Neural progenitor cell (in vitro differentiated cells): ENCODE results near the gene ADRA2B. TPM values are rescaled to one million over a fixed set of nuclear protein-coding genes. Genes with fewer than 3 reads are reported as not detected.

ENCODE experiments used
- DNase-seq: peaks from one replicate; pipeline ENCODE4 v3.0.0-alpha.2; 2016; ENCODE audit warnings: low spot score
- H2AFZ ChIP-seq: fragments of 200-600 bp; sonication (generic); replicated peaks from 2 replicates; pipeline ENCODE4 v1.6.1; 2016; ENCODE audit warnings: antibody characterized with exemption
- H3F3A ChIP-seq: fragments of 200-600 bp; sonication (generic); 2 replicates; pipeline ENCODE4 v1.6.1; 2016; ENCODE audit warnings: antibody characterized with exemption, low read depth
- H3K27ac ChIP-seq: fragments of 200-600 bp; sonication (generic); 2 replicates; pipeline ENCODE4 v1.5.1; 2016; ENCODE audit warnings: mild to moderate bottlenecking
- H3K27me3 ChIP-seq: fragments of 200-600 bp; sonication (generic); 2 replicates; pipeline ENCODE4 v1.6.1; 2016; ENCODE audit warnings: mild to moderate bottlenecking, moderate library complexity
- H3K36me3 ChIP-seq: fragments of 200-600 bp; sonication (generic); 2 replicates; pipeline ENCODE4 v1.5.1; 2016
- H3K4me1 ChIP-seq: fragments of 200-600 bp; sonication (generic); 2 replicates; pipeline ENCODE4 v1.6.1; 2016; ENCODE audit warnings: mixed run types
- H3K4me2 ChIP-seq: fragments of 200-600 bp; sonication (generic); 2 replicates; pipeline ENCODE4 v1.6.1; 2016
- H3K4me3 ChIP-seq: fragments of 200-600 bp; sonication (generic); 2 replicates; pipeline ENCODE4 v1.5.1; 2016
- H3K79me2 ChIP-seq: fragments of 200-600 bp; sonication (generic); 2 replicates; pipeline ENCODE4 v1.6.1; 2016; ENCODE audit warnings: low read depth
- H3K9ac ChIP-seq: fragments of 200-600 bp; sonication (generic); 2 replicates; pipeline ENCODE4 v1.6.1; 2016
- H3K9me3 ChIP-seq: fragments of 200-600 bp; sonication (generic); 2 replicates; pipeline ENCODE4 v1.5.1; 2016; ENCODE audit warnings: low read depth
- H4K20me1 ChIP-seq: fragments of 200-600 bp; sonication (generic); 2 replicates; pipeline ENCODE4 v1.6.1; 2016; ENCODE audit warnings: low read depth
- H3K27ac Mint-ChIP-seq: 3 replicates; pipeline ENCODE4 v1.8.0; 2021; ENCODE audit warnings: mixed read lengths
- H3K27me3 Mint-ChIP-seq: 2 replicates; pipeline ENCODE4 v1.8.0; 2022; ENCODE audit warnings: low read depth, mild to moderate bottlenecking, inconsistent platforms, moderate library complexity, mixed read lengths; ENCODE audit not compliant: insufficient read depth
- H3K36me3 Mint-ChIP-seq: 3 replicates; pipeline ENCODE4 v1.8.0; 2021; ENCODE audit warnings: mixed read lengths
- H3K4me1 Mint-ChIP-seq: 3 replicates; pipeline ENCODE4 v1.8.0; 2021; ENCODE audit warnings: mixed read lengths
- H3K4me3 Mint-ChIP-seq: 3 replicates; pipeline ENCODE4 v1.8.0; 2021; ENCODE audit warnings: mild to moderate bottlenecking, moderate library complexity, mixed read lengths
- H3K9me3 Mint-ChIP-seq: 3 replicates; pipeline ENCODE4 v1.8.0; 2020; ENCODE audit warnings: mixed read lengths
- CTCF ChIP-seq: fragments of 200-600 bp; sonication (generic); IDR thresholded peaks from 2 replicates; pipeline ENCODE4 v1.5.1; 2017; ENCODE audit warnings: antibody characterized with exemption, mild to moderate bottlenecking
- EZH2 ChIP-seq: fragments of 200-600 bp; sonication (generic); IDR thresholded peaks from 2 replicates; pipeline ENCODE4 v1.6.1; 2017; ENCODE audit warnings: antibody characterized with exemption, mild to moderate bottlenecking, moderate library complexity
- EZH2phosphoT487 ChIP-seq: fragments of 200-600 bp; sonication (generic); IDR thresholded peaks from 2 replicates; pipeline ENCODE4 v1.6.1; 2017; ENCODE audit warnings: antibody characterized with exemption
- total RNA-seq: library from RNA; depleted of rRNA; stranded (reverse); fragments of >200 nt; gene quantifications from 2 replicates; pipeline ENCODE4 v1.2.3, GENCODE V29; 2015; ENCODE audit warnings: low replicate concordance

The ADRA2B gene
- total RNA-seq, 1 donor from 2014 or later: 3.0 TPM

GRCh38 chr2:96083989-96084857 lies 32.1 kb downstream of the ADRA2B start:
- peaks cover 3% of the 10 kb centered on the region for H3K9me3 Mint-ChIP-seq
- Histone ChIP-seq H3K4me2 (no peak overlapping the region), H3K9ac (no peak overlapping the region), H3K36me3 (no peaks in the 10 kb centered on the region), H3K9me3 (no peaks in the 10 kb centered on the region), H3K79me2 (no peaks in the 10 kb centered on the region), H3K27me3 (no peaks in the 10 kb centered on the region), H2AFZ (no peak overlapping the region), H3K27ac (no peak overlapping the region), H3K4me1 (no peaks in the 10 kb centered on the region), H3K4me3 (no peak overlapping the region), H4K20me1 (no peaks in the 10 kb centered on the region), H3F3A (no peaks in the 10 kb centered on the region)
- peaks cover 6% of the 10 kb centered on the region for H3K4me1 Mint-ChIP-seq
- TF ChIP-seq EZH2 (no peak), EZH2phosphoT487 (no peak), CTCF (no peak)
- DNase-seq: no peak
- H3K4me3 Mint-ChIP-seq: no peak overlapping the region
- H3K27ac Mint-ChIP-seq: peak overlapping the region; percentile 69
- peaks cover 12% of the 10 kb centered on the region for H3K27me3 Mint-ChIP-seq
- H3K36me3 Mint-ChIP-seq: no peaks in the 10 kb centered on the region

DNA sequence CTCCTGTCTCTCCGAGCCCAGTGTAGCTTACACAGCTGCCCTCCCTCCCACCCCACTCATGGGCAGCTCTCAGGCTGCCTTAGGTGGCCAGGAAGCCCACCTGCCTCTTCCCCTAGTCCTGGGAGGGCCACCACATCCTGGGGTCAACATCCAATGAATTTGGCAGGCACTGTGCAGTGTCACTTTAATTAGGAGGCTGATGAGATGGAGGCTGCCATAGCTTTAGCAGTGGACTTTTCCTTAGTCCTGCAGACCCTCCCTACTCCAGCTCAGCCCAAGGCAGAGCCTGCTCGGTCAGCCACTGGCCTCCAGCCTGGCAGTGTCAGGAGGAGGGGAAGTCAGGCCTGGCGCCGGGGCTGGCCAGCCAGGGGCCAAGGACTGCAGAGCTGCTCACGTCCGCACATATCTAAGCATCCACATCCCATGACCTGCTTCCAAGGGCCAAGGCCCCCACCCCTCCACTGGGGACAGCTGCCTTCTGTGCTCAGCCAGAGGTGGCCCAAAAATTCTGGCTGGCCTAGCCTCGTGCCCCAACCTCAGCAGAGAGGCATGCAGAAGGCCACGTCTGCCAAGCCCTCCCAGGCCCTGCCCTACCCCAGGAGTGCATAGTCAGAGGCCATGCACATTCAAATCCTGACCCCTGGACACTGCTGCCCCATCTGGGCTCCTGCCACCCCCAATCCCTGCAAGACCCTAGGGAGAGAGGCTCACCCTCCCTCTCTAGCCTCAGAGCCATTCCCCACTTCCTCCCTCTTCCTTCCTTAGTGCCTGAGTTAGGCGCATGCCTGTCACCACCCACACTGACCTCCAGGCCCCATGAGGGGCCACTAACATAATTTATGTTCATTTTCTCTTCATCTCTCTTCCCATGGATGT lies 33.1 kb downstream of the ADRA2B start:
- H3K4me1 ChIP-seq: no peaks in the 10 kb centered on the region
- Mint-ChIP-seq H3K9me3 (peaks cover 3% of the 10 kb centered on the region), H3K4me3 (no peak overlapping the region), H3K27me3 (peaks cover 13% of the 10 kb centered on the region), H3K27ac (peak overlapping the region; percentile 61), H3K36me3 (no peaks in the 10 kb centered on the region), H3K4me1 (peaks cover 6% of the 10 kb centered on the region)
- H3K9me3 ChIP-seq: no peaks in the 10 kb centered on the region
- H3K27ac ChIP-seq: no peak overlapping the region
- TF ChIP-seq CTCF (no peak), EZH2phosphoT487 (no peak), EZH2 (no peak)
- no peaks in the 10 kb centered on the region for H3K79me2 ChIP-seq
- H3K4me3 ChIP-seq: no peak overlapping the region
- no peaks in the 10 kb centered on the region for H4K20me1 ChIP-seq
- no peaks in the 10 kb centered on the region for H3K27me3 ChIP-seq
- H3K36me3 ChIP-seq: no peaks in the 10 kb centered on the region
- no peak overlapping the region for H3K9ac ChIP-seq
- no peak overlapping the region for H3K4me2 ChIP-seq
- no peaks in the 10 kb centered on the region for H3F3A ChIP-seq
- DNase-seq: no peak
- no peak overlapping the region for H2AFZ ChIP-seq

DNA sequence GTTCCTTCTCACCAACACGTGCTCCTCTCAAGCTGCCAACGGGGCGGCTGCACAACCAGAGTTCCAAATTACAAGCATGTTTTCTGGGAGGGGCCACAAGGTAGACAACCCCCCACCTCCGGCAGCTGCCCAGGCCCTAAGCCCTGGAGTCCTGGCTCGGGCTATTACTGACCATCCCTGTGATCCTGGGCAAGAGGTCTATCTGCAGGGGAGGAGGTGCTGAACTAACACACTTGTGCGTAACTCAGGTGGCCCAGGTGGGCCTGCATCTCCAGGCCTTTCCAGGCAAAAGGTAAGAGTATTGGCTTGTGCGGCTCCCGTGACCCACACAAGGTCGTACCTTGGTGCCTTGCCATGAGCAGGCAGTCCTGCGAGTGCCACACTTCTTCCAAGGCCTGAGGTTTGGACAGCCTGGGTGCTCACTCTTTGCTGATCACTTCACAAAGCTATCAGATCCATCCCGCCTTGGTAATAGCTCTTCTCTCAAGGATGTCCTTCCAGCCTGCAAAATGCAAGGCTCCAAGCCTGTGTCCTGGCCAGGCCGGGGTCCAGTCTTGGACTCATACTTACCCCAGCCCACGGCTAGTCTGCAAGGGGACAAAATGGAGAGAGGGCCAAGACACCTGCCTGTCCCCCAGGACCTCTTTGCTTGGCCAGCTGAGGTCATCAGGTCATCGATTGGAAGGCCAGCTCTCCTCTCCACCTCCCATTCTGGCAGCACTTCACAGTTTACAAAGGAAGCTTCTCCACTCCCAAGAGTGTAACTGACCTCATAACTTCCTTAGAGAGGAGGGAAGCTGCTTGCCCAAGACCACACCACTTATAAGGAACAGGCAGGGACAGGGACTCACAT lies 33.9 kb downstream of the ADRA2B start:
- H3K4me1 ChIP-seq: no peaks in the 10 kb centered on the region
- no peaks in the 10 kb centered on the region for H3K36me3 ChIP-seq
- no peak overlapping the region for H3K27ac Mint-ChIP-seq
- peaks cover 4% of the 10 kb centered on the region for H3K9me3 Mint-ChIP-seq
- H3K79me2 ChIP-seq: no peaks in the 10 kb centered on the region
- no peak overlapping the region for H3K4me2 ChIP-seq
- TF ChIP-seq CTCF (no peak), EZH2 (no peak), EZH2phosphoT487 (no peak)
- H3K4me3 Mint-ChIP-seq: no peak overlapping the region
- H3K36me3 Mint-ChIP-seq: no peaks in the 10 kb centered on the region
- no peak overlapping the region for H3K4me3 ChIP-seq
- peaks cover 13% of the 10 kb centered on the region for H3K27me3 Mint-ChIP-seq
- no peaks in the 10 kb centered on the region for H3F3A ChIP-seq
- DNase-seq: no peak
- H3K4me1 Mint-ChIP-seq: peaks cover 6% of the 10 kb centered on the region
- no peaks in the 10 kb centered on the region for H3K27me3 ChIP-seq
- H3K9ac ChIP-seq: no peak overlapping the region
- H4K20me1 ChIP-seq: no peaks in the 10 kb centered on the region
- H3K9me3 ChIP-seq: no peaks in the 10 kb centered on the region
- H2AFZ ChIP-seq: no peak overlapping the region
- H3K27ac ChIP-seq: no peak overlapping the region
